Stomach smooth muscle (tissue), 2 donors: ENCODE measurements around the gene NRTN.
"Not testable (repeated sequence)": the region's sequence is repeated elsewhere in the genome, so short reads cannot be mapped to it uniquely, and the experiment has no call there.

Experiments used
- H3K27ac ChIP-seq: one replicate; pipeline ENCODE4 v1.7.0; 2013; ENCODE audit warnings: mild to moderate bottlenecking, low read length, inconsistent platforms
- H3K27me3 ChIP-seq, 2 donors: one replicate each; pipeline ENCODE4 v1.7.0; 2013; ENCODE audit warnings: low read length in 2 of 2; ENCODE audit not compliant: insufficient read depth in 2 of 2, control insufficient read depth in 1 of 2
- H3K36me3 ChIP-seq, 2 donors: one replicate each; pipeline ENCODE4 v1.7.0; 2013; ENCODE audit warnings: low read length in 2 of 2; ENCODE audit not compliant: control insufficient read depth in 2 of 2, insufficient read depth in 2 of 2
- H3K4me1 ChIP-seq: one replicate; pipeline ENCODE4 v1.7.0; 2013; ENCODE audit warnings: low read length; ENCODE audit not compliant: control insufficient read depth, insufficient read depth
- H3K4me3 ChIP-seq, 2 donors: one replicate each; pipeline ENCODE4 v1.7.0; 2013; ENCODE audit warnings: low read length in 2 of 2
- H3K9ac ChIP-seq, 2 donors: one replicate each; pipeline ENCODE4 v1.7.0; 2013; ENCODE audit warnings: low read length in 2 of 2, mild to moderate bottlenecking in 1 of 2
- H3K9me3 ChIP-seq, 2 donors: one replicate each; pipeline ENCODE4 v1.7.0; 2013; ENCODE audit warnings: low read length in 2 of 2; ENCODE audit not compliant: control insufficient read depth in 2 of 2
- donor health status: healthy.
- donor health status: Pancreatic carcinoma.

The NRTN gene

GRCh38 chr19:5857203-5858081, 52.6 kb downstream of the NRTN start:
- H3K36me3 ChIP-seq = no peaks in the 10 kb centered on the region
- H3K9me3 ChIP-seq = no peaks in the 10 kb centered on the region
- H3K27ac ChIP-seq = no peak overlapping the region
- H3K9ac ChIP-seq = no peak overlapping the region
- no peak overlapping the region for H3K4me3 ChIP-seq
- no peaks in the 10 kb centered on the region for H3K27me3 ChIP-seq
- no peaks in the 10 kb centered on the region for H3K4me1 ChIP-seq

DNA sequence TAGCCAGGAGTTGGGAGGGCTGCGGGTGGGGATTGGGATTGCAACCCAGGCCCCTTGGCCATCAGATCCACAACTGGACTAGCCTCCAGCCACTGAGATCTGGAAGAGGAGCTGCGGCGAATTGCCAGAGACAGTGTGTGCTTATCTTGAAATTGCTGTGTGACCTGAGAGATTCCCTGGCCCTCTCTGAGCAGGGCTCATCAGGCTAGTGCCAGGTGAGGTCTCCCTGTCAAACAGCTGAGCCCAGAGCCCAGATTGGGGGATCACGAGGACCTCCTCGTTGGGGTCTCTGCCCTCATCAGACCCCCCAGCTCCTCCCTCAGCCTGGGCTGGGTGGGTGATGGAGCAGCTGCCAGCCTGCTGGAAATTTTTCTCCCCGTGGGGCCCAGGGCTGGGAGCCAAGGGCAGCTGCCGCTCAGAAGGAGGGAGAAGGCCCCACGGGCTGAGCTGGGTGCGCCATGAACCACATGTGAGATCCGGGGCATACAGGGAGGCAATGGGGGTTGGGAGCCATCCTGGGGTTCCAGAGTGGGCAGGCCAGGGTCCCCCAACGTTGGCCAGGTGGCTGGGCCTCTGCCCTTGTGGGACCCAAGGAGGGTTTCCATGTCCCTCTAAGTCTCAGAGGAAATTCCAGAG, 58.3 kb downstream of the NRTN start:
- Histone ChIP-seq H3K27me3 (no peaks in the 10 kb centered on the region), H3K9ac (no peak overlapping the region), H3K27ac (no peak overlapping the region), H3K4me3 (no peak overlapping the region), H3K36me3 (no peaks in the 10 kb centered on the region), H3K4me1 (no peaks in the 10 kb centered on the region), H3K9me3 (no peaks in the 10 kb centered on the region)

DNA sequence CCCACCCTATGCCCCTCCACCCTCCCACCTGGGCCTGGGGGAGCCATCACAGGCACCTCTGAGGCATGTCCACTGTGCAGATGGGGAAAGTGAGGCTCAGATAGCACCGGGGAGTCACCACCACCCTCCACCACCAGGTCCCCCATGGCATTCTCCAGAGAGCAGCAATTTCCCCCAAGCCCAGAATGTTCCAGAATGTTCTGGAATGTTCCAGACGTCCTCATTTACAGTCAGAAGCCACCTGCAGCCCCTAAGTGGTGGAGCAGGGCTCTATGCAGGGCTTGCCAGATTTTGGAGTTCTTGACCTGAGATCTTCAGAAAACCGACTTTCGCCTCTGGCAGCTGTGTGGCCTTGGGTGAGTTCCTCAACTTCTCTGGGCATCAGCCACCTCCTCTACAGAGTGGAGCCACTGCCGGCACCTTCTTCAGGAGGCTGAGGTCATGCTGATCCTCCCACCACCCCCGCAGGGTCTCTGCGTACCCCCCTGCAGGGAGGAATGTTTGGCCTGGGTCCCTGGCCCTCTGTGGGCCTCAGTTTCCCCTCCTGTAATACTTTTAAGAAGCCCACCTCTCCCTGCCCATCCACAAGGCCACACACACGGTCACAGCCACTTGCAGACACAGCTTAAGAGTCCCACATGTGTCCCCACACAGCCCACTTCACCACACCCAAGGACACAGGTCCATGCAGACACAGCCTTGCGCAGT, 59.3 kb downstream of the NRTN start:
- Histone ChIP-seq H3K9ac (no peak overlapping the region), H3K36me3 (no peaks in the 10 kb centered on the region), H3K4me1 (no peaks in the 10 kb centered on the region), H3K9me3 (no peaks in the 10 kb centered on the region), H3K27ac (no peak overlapping the region), H3K4me3 (no peak overlapping the region), H3K27me3 (no peaks in the 10 kb centered on the region)

DNA sequence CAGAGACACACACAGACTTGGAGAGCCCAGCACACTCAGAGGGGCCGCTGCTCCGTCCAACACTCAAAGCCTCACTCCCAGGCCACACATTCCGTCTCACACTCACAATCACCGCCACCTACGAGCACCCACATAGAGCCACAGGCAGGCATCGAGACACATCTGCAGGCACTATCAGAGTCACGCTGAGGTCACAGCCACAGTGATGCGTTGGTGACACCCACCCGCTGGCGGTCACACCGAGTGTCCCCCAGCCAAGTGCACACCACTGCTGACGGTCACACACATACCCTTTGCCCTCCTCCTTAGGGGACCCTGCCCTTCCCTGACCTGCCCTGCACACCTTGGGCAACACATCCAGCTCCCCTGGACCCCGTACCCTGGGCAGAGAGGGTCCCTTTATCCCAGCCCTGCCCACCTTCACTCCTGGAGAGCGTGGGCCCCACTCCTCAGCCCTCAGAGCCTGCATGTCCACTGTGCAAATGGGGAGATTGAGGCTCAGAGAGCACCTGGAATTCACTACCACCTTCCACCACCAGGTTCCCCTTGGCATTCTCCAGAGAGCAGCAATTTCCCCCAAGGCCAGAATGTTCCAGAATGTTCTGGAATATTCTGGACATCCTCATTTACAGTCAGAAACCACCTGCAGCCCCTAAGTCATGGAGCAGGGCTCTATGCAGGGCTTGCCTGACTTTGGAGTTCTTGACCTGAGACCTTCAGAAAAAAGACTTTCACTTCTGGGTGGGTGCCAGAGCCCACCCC, 60.0 kb downstream of the NRTN start:
- Histone ChIP-seq H3K27me3 (no peaks in the 10 kb centered on the region), H3K4me3 (no peak overlapping the region), H3K27ac (no peak overlapping the region), H3K4me1 (no peaks in the 10 kb centered on the region), H3K9me3 (no peaks in the 10 kb centered on the region), H3K9ac (no peak overlapping the region), H3K36me3 (no peaks in the 10 kb centered on the region)

DNA sequence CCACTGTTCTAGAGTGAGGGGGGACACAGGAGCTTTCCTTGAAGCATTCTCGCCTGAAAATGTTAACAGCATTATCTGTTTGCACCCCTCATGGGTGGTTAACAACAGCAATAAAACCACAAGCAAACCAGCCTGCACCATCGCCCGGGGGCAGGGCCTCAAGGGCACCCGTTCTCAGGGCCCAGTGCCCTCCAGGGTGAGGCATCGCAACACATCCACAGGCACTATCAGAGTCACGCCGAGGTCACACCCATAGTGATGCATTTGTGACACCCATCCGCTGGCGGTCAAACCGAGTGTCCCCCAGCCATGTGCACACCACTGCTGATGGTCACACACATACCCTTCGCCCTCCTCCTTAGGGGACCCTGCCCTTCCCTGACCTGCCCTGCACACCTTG, 60.9 kb downstream of the NRTN start:
- H3K27ac ChIP-seq = no peak overlapping the region
- H3K9me3 ChIP-seq = no peaks in the 10 kb centered on the region
- H3K4me1 ChIP-seq = no peaks in the 10 kb centered on the region
- no peak overlapping the region for H3K4me3 ChIP-seq
- no peaks in the 10 kb centered on the region for H3K27me3 ChIP-seq
- H3K9ac ChIP-seq = no peak overlapping the region
- H3K36me3 ChIP-seq = no peaks in the 10 kb centered on the region

DNA sequence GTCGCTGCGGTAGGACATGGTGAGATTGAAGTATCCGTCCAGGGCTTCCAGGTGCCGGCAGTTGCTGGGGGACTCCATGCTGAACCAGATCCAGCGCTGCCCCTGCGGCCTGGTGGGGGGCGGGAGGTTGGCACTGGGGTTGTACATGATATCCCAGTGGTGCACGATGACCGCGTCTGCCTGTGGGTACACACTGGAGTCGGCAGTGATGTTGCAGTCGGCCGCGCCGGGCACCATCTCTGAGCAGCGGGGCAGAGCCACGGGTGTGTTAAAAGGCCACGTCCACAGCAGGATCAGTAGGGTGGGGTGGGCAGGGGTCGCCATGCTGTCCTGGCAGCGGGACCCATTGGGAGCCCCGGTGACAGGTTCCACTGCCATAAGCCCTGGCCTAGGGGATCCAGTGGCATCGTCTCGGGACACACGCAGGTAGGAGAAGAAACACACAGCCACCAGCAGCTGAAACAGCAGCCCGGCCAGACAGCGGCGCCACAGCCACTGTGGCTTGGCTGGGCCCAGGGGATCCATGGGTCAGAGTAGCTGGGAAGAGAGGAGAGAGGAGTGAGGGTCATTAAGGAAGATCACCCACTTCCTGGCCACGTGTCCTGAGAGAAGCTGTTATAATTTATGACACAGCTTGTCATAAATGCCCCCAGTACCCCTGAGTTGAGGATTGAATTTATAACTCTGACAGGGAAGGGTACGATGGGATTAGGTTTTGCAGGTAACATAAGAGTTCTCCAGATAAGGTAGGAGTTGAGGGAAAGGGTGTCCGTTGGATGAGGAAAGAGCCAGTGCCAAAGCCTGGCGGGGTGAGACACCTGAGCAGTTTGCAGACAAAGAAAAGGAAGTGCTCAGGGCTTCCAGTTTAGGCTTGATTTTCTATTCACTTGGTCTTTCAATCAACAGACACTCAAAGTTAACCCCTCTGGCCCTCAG, 62.6 kb downstream of the NRTN start:
- Histone ChIP-seq H3K27me3 (no peaks in the 10 kb centered on the region), H3K27ac (no peak overlapping the region), H3K36me3 (no peaks in the 10 kb centered on the region), H3K4me3 (no peak overlapping the region), H3K4me1 (peaks cover 4% of the 10 kb centered on the region), H3K9ac (no peak overlapping the region), H3K9me3 (no peaks in the 10 kb centered on the region)

DNA sequence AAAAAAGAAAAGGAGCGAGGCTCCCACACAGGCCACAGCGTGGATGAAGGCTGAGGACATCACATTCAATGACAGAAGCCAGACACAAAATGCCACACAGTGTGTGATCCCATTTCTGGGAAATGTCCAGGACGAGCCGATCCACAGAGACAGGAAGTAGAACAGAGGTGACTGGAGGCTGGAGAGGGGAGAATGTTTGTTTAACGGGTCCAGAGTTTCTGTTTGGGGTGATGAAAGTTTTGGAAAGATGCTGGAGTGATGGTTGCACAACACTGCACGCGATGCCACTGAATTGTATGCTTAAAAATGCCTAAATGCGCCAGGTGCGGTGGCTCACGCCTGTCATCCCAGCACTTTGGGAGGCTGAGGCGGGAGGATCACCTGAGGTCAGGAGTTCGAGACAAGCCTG, 66.1 kb downstream of the NRTN start:
- no peak overlapping the region for H3K4me3 ChIP-seq
- H3K36me3 ChIP-seq = no peaks in the 10 kb centered on the region
- H3K9me3 ChIP-seq = no peaks in the 10 kb centered on the region
- no peaks in the 10 kb centered on the region for H3K27me3 ChIP-seq
- no peak overlapping the region for H3K9ac ChIP-seq
- no peak overlapping the region for H3K27ac ChIP-seq
- peaks cover 4% of the 10 kb centered on the region for H3K4me1 ChIP-seq

GRCh38 chr19:5873617-5874199, 68.8 kb downstream of the NRTN start:
- Histone ChIP-seq H3K9ac (no peak overlapping the region), H3K4me1 (peaks cover 4% of the 10 kb centered on the region), H3K27me3 (no peaks in the 10 kb centered on the region), H3K27ac (no peak overlapping the region), H3K4me3 (no peak overlapping the region), H3K9me3 (no peaks in the 10 kb centered on the region), H3K36me3 (no peaks in the 10 kb centered on the region)

DNA sequence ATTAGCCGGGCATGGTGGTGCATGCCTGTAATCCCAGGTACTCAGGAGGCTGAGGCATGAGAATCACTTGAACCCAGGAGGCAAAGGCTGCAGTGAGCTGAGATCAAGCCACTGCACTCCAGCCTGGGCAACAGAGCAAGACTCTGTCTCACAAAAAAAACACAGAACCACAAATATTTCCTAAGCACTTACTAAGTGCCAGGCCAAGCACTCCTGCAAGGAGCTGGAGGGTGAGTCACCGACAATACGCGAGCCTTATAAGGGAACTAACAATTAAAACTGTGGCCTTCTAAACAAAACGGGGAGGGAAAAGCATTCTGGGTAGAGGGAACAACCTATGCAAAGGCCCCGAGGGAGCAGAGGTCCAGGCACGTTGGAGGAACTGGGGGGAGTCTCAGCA, 69.6 kb downstream of the NRTN start:
- not testable (repeated sequence) for H3K27ac ChIP-seq

More for the DNA sequence above, 69.6 kb downstream of the NRTN start:
- not testable (repeated sequence) for H3K4me3 ChIP-seq, H3K4me1 ChIP-seq, H3K9me3 ChIP-seq, H3K27me3 ChIP-seq, H3K9ac ChIP-seq, H3K36me3 ChIP-seq
